NCI-H1930 (cell line): Measurements from ENCODE around the gene XBP1.
"Not testable (repeated sequence)": the region's sequence is repeated elsewhere in the genome, so short reads cannot be mapped to it uniquely, and the experiment has no call there.

Source experiments
- DNase-seq, 2 experiments: peaks; one replicate each; lab custom pipeline; 2025; lab: John Stamatoyannopoulos, UW

XBP1 gene

GRCh38 chr22:28791841-28792490, 8.4 kb downstream of the XBP1 start:
- DNase-seq, result peak in 1 of 2 experiments; percentile 18

GRCh38 chr22:28791124-28791523, 9.2 kb downstream of the XBP1 start:
- DNase-seq, result no peak

GRCh38 chr22:28788601-28789000, 11.8 kb downstream of the XBP1 start:
- DNase-seq, result no peak

- DNase-seq, result no peak
Observed at GRCh38 chr22:28783786-28784671, 16.3 kb downstream of the XBP1 start.

- no peak for DNase-seq
Observed at GRCh38 chr22:28780296-28780695, 20.1 kb downstream of the XBP1 start.

GRCh38 chr22:28779833-28780232, 20.5 kb downstream of the XBP1 start:
- no peak for DNase-seq

GRCh38 chr22:28774378-28774777, 26.0 kb downstream of the XBP1 start:
- no peak for DNase-seq

GRCh38 chr22:28773461-28773867, 26.9 kb downstream of the XBP1 start:
- DNase-seq, result no peak

GRCh38 chr22:28772633-28773460, 27.5 kb downstream of the XBP1 start, which contains the start of gene CCDC117:
CCDC117 (plus strand) TSS chr22:28772695; CDS start chr22:28772850, 155 bp downstream.
- peak; percentile 76 to 92 for DNase-seq

- DNase-seq, result no peak
Observed at GRCh38 chr22:28771195-28771791, 29.1 kb downstream of the XBP1 start.

GRCh38 chr22:28769394-28770085, 30.8 kb downstream of the XBP1 start:
- no peak for DNase-seq

- DNase-seq, result no peak
Observed at GRCh38 chr22:28768701-28769393, 31.5 kb downstream of the XBP1 start.

GRCh38 chr22:28766628-28767027, 33.7 kb downstream of the XBP1 start:
- no peak for DNase-seq

GRCh38 chr22:28762000-28762399, 38.4 kb downstream of the XBP1 start:
- DNase-seq, result not testable (repeated sequence)

- DNase-seq, result no peak
Observed at GRCh38 chr22:28761449-28761755, 39.0 kb downstream of the XBP1 start.

- peak; percentile 12 to 13 for DNase-seq
Observed at GRCh38 chr22:28759861-28760560, 40.4 kb downstream of the XBP1 start.

- not testable (repeated sequence) for DNase-seq
Observed at GRCh38 chr22:28754512-28754911, 45.9 kb downstream of the XBP1 start.

- DNase-seq, result no peak
Observed at GRCh38 chr22:28750471-28750881, 49.9 kb downstream of the XBP1 start.
